Embryonic facial prominence (tissue), 1 donor: ENCODE results near the gene DNTTIP2.
"Not testable (repeated sequence)": the region's sequence is repeated elsewhere in the genome, so short reads cannot be mapped to it uniquely, and the experiment has no call there.

Source experiments
- DNase-seq: peaks from one replicate; pipeline ENCODE4 v3.0.0-alpha.2; 2016; ENCODE audit errors: extremely low spot score

The DNTTIP2 gene

DNA sequence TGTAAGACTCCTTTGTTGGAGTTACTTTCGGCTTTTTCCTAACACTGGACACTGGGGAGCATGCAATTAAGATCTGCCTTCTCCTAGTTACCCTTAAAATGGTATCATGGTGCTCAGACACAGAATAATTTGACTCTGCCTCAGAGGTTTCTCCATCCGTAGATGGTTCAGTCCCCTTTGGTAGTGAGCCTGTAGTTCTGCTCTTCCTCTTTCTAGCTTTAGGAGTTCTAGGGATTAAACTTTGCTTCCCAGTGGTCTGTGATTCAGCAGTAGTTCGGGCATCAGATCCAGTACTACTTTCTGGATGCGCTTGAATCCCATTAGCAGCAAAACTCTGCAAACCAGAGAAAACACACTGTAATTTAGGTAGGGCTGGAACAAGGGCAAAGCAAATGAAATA lies 1.5 kb downstream of the DNTTIP2 start:
- DNase-seq: no peak

DNA sequence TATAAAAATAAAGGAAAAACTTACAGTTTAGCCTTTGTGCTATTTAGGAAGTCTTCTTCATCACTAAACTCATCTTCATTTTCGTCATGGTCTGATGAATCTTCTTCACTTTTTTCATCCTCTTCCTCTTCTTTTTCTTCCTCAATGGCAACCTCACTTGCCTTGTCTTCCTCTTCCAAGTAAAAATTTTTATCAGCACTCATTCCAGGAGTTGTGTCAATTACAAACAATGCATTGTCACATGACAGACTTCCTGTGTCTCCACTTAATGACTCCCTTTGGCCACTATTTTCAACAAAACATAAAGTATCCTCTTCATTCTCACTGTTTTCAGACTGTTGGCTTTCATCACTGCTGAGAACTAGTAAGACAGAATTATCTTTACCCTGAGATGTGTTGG lies 2.8 kb downstream of the DNTTIP2 start:
- DNase-seq: no peak

DNA sequence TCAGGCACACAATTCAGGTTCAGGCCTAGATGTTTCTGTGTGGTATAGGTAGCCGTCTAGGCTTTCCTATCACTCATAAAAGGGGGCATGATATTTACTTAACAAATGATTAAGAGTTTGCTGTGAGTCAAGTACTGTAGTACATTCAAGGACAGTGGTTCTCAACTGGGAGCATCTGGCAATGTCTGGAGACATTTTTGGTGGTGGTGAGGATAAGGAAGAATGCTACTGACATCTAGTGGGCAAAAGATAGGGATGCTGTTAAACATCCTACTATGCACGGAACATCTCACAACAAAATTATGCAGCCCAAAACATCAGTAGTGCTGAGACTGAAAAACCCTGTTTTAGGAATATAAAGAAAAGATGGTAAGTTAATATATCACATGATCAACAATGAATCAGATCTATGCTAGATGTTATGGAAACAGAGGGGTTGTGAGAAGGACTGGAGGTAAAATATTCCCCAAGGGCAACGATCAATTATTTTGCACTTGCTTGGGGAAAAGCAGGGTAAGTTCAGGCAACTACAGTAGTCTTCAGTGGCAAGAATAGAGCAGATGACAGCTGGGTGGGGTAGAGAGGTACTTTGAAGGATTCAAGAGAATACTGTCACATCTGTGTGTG lies 4.9 kb downstream of the DNTTIP2 start:
- peak; percentile 30 for DNase-seq

DNA sequence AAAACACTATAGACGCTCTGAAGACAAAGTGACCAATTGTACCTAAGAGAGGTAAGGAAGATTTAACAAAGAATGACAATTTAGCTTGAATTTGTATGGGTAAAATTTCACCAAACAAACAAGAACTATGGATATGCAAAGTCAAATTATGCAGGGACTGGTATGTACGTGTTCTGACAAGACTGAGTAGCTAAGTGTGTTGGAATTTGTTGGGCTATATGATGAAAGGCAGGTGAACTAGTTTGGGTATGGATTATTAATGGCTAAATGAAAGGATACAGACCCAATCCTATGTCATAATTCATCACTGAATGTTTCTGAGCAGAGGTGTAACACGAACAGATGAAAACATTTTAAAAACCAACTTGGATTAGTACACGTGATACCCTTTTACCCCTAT lies 7.6 kb downstream of the DNTTIP2 start:
- DNase-seq: no peak

DNA sequence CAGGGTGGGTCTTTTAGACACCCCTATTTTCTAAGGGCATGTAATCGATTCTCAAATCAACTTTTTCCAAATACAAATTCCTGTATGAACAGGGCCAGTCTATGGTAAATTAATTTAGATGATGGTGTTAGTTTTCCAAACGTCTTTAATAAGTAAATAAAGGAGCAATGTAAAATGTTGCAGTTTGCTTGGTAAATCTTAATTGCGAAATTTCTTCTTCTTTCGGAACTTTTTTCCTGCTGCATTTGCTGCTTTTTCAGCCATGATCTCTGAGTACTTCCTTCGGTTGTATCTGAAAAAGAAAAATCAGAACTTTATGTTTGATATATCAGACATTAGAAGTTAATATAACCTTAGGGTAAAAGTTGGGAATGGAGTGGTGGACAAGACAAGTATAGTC lies 9.4 kb downstream of the DNTTIP2 start:
- no peak for DNase-seq

DNA sequence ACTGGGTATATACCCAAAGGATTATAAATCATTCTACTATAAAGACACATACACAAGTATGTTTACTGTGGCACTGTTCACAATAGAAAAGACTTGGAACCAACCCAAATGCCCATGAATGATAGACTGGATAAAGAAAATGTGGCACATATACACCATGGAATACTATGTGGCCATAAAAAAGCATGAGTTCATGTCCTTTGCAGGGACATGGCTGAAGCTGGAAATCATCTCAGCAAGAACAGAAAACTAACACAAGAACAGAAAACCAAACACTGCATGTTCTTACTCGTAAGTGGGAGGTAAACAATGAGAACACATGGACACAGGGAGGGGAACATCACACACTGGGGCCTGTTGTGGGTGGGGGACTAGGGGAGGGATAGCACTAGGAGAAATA lies 10.5 kb downstream of the DNTTIP2 start:
- not testable (repeated sequence) for DNase-seq

DNA sequence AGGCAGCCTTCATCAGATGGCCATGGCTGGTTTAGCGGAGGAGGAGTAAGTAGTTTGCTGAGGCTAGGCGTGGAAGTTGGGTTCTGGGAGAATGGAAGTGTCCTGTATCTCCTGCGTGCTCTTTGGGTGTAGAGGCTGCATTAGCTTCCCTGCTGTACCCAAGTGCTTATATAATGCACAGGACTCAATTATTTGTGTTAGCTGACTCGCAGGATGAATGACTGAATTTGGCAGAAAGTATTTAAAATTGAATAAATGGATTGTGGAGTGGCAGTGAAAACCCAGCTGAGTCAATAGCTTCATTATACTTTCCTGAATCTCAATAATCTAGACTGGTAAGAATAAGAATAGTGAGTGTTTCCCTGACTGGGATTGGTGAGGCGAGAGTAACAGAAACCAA lies 13.8 kb downstream of the DNTTIP2 start:
- DNase-seq: no peak

DNA sequence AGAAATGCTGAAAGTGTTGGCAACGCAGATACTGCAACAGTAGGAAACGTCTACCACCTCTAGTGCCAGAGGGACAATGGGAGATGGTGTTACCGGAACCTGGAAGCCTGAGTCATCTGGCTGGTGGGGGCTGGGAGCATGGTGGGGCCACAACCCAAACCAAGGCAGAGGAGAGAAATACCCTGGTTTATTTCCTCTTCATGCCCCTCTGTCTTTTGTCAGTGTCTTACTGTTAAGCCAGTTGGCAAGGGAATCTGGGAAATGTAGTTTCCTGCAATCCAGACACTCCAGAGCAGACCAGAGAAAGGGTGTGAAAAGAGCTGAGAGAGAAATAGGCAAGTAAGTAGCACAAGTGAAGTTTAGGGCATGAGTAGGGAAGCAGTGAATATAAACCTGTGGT lies 14.8 kb downstream of the DNTTIP2 start:
- no peak for DNase-seq

DNA sequence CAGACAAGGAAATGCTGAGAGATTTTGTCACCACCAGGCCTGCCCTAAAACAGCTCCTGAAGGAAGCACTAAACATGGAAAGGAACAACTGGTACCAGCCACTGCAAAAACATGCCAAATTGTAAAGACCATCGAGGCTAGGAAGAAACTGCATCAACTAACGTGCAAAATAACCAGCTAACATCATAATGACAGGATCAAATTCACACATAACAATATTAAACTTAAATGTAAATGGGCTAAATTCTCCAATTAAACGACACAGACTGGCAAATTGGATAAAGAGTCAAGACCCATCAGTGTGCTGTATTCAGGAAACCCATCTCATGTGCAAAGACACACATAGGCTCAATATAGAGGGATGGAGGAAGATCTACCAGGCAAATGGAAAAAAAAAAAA lies 21.4 kb downstream of the DNTTIP2 start:
- not testable (repeated sequence) for DNase-seq

DNA sequence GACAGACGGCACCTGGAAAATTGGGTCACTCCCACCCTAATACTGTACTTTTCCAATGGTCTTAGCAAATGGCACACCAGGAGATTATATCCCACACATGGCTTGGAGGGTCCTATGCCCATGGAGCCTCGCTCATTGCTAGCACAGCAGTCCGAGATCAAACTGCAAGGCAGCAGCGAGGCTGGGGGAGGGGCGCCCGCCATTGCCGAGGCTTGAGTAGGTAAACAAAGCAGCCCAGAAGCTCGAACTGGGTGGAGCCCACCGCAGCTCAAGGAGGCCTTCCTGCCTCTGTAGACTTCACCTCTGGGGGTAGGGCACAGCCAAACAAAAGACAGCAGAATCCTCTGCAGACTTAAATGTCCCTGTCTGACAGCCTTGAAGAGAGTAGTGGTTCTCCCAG lies 23.0 kb downstream of the DNTTIP2 start:
- not testable (repeated sequence) for DNase-seq

DNA sequence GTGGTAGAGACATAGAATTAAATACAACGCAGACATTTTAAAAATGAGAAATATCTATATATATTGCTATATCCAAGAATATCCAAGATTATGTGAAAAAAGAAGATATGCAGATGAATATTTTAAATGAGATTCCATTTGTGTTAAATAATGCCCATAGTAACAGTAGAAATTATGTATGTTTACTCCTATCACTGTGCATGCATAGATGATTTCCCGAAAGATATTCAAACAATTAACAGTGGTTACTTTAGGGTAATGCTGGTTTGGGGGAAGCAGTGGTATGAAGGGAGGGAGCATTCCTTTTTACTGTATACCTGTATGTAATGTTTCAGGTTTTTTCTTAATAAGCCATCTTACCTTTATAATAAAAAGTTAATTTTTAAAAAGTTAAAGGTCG lies 25.1 kb downstream of the DNTTIP2 start:
- DNase-seq: no peak

DNA sequence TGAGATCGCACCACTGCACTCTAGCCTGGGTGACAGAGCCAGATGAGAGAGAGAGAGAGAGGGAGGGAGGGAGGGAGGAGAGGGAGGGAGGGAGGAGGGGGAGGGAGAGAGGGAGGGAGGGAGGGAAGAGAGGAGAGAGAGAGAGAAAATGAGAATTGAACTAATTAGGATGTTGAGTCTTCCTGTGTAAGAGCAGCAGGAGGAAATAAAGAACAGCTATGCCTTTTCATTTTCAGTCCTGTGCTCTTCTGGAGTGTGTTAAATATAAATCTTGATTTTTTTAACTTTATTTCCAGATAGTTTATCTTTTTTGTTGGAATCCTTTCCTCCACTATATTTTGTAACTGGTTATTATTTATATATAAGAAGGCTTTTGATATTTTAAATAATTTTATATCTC lies 27.1 kb downstream of the DNTTIP2 start:
- DNase-seq: no peak

DNA sequence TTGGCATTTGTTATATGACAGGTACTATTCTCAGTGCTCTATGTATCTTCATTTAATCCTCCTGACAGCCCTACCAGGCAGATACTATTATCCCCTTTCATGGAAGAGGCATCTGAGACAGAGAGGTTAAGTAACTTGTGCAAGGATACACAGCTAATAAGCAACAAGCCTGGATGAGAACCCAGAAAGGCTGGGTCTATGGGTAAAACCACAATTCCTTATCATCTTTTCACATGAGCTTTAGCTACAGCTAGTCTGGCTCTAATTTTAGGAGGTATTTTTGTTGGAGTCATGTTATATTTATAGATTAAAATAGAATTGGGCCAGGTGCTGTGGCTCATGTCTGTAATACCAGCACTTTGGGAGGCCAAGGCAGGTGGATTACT lies 27.7 kb downstream of the DNTTIP2 start:
- no peak for DNase-seq

DNA sequence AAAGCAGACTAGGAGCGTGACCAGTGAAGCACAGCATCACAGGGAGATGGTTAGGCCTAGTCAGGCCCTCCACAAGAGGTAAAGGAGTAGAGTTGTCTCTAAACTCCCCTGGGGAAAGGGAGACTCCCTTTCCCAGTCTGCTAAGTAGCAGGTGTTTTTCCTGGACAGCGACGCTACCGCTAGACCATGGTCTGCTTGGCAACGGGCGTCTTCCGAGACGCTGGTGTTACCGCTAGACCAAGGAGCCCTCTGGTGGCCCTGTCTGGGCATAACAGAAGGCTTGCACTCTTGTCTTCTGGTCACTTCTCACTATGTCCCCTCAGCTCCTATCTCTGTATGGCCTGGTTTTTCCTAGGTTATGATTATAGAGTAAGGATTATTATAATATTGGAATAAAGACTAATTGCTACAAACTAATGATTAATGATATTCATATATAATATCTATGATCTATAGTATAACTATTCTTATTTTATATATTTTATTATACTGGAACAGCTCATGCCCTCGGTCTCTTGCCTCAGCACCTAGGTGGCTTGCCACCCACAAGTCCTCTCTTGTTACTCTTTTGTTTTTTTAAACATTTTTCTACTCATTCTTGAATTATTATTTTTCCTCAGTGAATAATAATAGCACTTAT lies 28.2 kb downstream of the DNTTIP2 start:
- DNase-seq: not testable (repeated sequence)

DNA sequence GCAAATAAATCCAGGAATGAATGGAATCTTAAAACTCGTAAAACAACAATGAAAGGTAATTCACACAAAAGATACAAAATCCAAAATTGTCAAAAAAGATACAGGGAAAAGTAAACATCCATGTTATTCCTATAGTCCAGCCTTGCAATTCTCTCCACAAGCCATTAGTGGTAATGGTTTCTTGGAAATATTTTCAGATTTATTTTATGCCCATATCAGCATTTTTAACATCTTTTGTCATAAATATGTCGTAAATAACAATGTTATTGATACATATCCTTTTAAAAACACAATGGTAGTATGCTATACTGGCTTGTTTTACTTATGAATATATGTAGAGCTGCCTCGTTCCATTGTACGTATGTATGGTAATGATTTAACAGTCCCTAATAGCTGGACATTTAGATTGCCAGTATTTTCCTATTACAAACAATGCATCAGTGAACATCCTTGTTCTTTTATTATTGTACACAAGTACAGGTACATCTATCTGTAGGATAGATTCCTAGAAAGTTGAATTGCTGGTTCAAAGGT lies 30.6 kb downstream of the DNTTIP2 start:
- DNase-seq: peak; percentile 5

DNA sequence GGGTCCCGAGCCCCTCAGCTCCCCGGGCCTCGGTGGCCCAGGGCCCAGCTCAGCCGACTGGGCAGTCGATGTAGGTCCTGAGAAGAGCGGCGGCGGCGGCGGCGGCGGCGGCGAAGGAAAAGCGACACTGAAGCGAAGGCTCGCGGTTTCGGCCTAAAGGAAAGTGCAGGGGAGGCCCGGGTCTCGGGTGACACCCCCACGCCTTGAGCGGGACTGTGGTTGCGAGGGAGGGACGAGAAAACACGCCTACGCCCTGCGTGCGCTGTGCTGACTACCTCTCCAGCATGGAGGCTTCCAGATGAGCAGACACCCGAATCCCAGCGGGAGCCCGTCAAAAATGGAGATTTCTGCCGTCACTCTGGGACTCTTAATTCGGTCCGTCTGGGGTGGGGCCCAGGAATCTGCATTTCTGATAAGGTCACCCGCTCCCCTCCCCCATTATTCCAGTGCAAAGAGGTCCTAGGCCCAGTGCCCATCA lies 31.2 kb downstream of the DNTTIP2 start:
- DNase-seq: peak; percentile 10

DNA sequence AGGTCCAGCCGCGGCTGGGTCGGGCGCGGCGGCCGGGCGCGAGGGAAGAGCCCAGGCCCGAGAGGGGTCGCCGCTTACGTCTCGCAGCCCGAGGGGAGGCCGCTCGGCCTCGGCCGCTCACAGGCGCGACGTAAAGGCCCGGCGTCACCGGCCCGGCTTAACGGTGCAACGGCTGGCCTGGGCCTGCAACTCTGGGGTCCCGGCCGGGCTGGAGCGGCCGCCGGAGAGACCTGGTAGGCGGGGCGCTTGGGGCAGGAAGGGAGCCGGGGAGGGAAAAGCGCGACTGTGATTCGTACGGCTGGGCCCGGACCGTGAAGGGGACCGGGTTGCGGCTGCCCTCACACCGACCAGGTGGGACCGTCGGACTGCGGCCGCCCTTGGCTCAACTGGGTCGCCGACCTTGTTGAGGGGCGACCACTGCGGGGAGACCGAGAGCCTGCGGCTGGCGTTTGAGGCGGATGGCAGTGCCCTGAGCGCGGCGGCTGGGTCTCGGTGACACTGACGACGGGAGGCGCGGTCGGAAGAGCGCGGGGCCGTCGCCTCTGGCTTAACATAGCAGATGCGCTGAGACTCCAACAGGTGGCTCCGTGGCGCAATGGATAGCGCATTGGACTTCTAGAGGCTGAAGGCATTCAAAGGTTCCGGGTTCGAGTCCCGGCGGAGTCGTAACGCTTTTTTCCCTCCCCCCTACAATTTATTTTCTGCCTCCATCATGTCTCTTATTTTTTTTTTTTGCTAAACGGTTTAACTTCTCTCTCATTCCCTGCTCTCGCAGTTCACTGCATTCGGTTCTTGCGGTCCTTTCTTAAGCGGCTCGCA lies 31.8 kb downstream of the DNTTIP2 start:
- DNase-seq: peak; percentile 74

DNA sequence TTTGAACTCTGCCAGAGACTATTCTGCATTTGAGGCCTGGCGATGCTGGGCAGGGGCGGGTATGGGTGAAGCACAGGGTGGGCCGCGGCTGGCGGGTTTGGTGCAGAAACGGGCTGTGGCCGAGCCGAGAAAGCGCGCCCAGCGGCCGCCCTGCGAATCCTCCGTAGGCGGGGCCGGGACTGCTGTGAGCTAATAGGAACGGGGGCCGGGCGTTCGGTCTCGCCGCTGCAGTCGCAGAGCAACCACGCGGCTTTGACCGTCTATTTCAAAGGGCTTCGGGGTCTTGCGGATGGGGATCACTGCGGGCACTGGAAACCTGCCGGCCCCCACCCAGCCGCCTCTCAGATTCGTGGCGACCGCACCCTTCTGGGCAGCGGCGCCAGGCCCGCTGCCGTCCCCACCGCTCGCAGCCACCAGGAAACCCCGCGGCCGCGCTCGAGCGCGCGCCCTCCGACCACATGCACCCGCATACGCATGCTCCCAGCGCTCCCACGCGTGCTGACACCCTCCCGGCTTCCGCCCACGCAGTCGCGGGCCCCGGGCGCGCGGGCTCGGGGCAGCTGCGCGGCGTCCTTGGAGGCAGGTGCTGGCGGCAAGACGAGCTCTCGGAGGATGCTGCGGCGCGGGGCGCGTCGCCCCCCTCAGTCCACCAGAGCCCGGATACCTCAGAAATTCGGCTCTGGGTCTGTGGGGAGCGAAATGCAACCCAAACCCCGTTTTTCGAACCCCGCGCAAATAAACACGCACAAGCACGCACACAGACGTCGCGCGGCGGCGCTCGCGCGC lies 32.6 kb downstream of the DNTTIP2 start:
- peak; percentile 81 for DNase-seq

DNA sequence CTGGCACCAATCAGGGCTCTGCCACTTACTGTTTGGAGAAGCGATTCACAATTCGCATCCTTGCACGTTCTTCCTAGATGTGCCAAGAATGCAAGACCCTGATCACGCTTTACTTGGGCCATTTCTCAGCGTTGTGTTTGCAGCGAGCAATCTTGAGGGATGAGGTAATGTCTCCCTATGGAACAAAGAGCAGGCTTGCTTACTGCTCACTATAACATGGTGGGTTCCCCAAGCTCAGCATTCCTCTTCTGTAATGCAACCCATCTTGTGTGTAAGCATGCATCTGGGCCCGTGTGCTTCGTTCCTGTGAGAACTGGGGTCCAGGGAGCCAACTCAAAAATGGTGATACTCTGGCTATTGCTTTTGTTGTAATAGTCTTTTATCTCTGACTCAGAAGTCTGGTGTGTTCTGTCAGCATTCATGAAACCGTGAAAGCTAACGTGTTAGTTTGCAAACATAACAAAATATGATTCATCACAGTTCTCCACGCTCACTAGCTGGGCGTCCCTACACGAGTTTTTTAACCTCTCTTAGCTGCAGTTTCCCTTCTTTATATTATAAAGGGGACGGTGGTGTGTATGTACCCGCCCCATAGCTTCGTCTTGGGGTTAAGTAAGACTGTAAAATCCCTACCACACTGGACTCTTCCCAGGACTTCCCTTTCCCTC lies 33.3 kb downstream of the DNTTIP2 start:
- DNase-seq: peak; percentile 54

DNA sequence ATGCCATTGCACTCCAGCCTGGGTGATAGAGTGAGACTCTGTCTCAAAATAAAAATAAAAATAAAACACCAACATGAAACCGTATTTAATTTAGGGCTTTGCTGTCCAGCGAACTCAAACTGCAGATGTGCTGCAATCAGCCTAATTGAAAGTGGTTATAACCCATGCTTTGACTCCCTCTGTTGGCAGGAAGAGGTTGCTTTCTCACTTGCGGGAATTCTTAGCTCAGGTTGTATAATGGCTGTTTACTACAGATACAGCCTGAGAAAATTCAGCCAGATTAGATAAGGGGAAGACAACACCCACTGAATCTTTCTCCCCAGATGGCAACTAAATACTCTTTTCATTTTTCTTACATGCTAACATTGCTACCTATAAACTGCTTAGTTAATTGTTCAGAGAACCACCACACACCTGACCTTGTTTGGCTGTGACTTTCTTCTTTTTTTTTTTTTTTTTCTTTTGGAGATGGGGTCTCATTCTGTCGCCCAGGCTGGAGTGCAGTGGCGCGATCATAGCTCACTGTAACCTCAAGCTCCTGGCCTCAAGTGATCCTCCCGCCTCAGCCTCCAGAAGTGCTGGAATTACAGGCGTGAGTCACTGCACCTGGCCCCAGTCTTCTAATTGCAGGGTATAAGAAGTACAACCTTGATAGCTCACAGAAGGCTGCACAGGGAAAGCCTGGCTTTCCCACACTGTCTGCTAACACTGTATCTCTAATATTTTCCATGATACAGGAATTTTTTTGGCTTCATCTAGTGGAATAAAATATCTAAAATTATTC lies 34.6 kb downstream of the DNTTIP2 start:
- peak; percentile 57 for DNase-seq
